Esophagus muscularis mucosa (tissue), 4 donors: ENCODE data around the gene MYO16. TPM values are rescaled to one million over a fixed set of nuclear protein-coding genes. Genes with fewer than 3 reads are reported as not detected.

Experiments used
- DNase-seq: peaks from one replicate; pipeline ENCODE4 v3.0.0-alpha.2; 2017; ENCODE audit errors: extremely low spot score
- H3K27ac ChIP-seq, 4 donors: fragments of 200-600 bp; sonication (generic); replicated peaks in 1 of 4; 1 replicate in 3 of 4; 2 replicates in 1 of 4; pipeline ENCODE4 v1.5.1; 2016 to 2019; ENCODE audit warnings: mild to moderate bottlenecking in 1 of 4
- H3K27me3 ChIP-seq, 4 donors: fragments of 200-600 bp; sonication (generic); one replicate each; pipeline versions ENCODE4 v1.5.1 to v1.6.0; 2016 to 2019
- H3K36me3 ChIP-seq, 4 donors: fragments of 200-600 bp; sonication (generic); one replicate each; pipeline ENCODE4 v1.5.1; 2016 to 2019
- H3K4me1 ChIP-seq, 4 donors: fragments of 200-600 bp; sonication (generic); one replicate each; pipeline ENCODE4 v1.5.1; 2016 to 2019
- H3K4me3 ChIP-seq, 4 donors: fragments of 200-600 bp; sonication (generic); 1 replicate in 2 of 4; 2 replicates in 2 of 4; pipeline ENCODE4 v1.5.1; 2016 to 2019; ENCODE audit warnings: mild to moderate bottlenecking in 4 of 4, moderate library complexity in 1 of 4
- H3K9me3 ChIP-seq, 4 donors: fragments of 200-600 bp; sonication (generic); 1 replicate in 3 of 4; 2 replicates in 1 of 4; pipeline ENCODE4 v1.5.1; 2016 to 2019
- CTCF ChIP-seq, 3 experiments: fragments of 200-600 bp in 2 of 3; fragments of 450-650 bp in 1 of 3; sonication (generic) in 2 of 3; IDR thresholded peaks; one replicate each; pipeline ENCODE4 v1.5.1; 2017 to 2019; ENCODE audit warnings: antibody characterized with exemption in 3 of 3, mild to moderate bottlenecking in 2 of 3, moderate library complexity in 1 of 3
- EP300 ChIP-seq: sonication (generic); formaldehyde crosslinking; IDR thresholded peaks from one replicate; pipeline ENCODE4 v1.6.1; 2017; ENCODE audit warnings: antibody characterized with exemption
- POLR2A ChIP-seq: fragments of 450-650 bp; IDR thresholded peaks from one replicate; pipeline ENCODE4 v1.6.1; 2017; ENCODE audit warnings: antibody characterized with exemption, moderate library complexity, mild to moderate bottlenecking, low read depth
- POLR2AphosphoS5 ChIP-seq, 2 donors: sonication (generic); formaldehyde crosslinking; IDR thresholded peaks; one replicate each; pipeline ENCODE4 v1.6.1; 2017; ENCODE audit warnings: antibody characterized with exemption in 2 of 2
- WGBS: methylation state at CpG from one replicate; pipeline ENCODE4 v1.1.5; 2018; 5-methylcytosine and 5-hydroxymethylcytosine counted together
- intact Hi-C: fragments of 100-400 bp; cut with DNase I; formaldehyde crosslinking; loops from one replicate; pipeline ENCODE4 v1.15.1; 2023
- total RNA-seq, 4 donors: library from RNA; depleted of rRNA; stranded (reverse); fragments of >200 nt; gene quantifications; one replicate each; pipeline versions ENCODE4 v1.1.0 to v1.2.1, GENCODE V29; 2016

The MYO16 gene
- total RNA-seq, 4 donors from 2014 or later = 1.2 to 3.7 (median 1.8) TPM

DNA sequence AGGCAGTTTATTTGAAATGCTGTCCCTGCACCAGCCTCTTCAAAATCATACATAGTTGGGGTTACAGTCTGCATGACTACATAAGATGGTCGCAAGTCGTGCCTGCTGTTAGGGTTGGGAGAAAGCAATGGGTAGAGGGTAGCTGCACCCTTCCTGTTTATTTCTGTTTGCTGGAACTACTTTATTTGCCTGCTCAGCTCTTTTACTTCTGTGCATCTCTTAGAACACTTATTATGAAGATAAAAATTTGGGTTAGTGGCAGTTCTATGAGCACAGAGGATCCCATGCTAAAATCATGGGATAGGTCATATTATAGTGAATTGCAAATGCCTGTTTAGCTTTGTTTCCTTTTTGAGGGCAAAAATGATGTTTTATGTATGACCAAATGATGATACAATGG is 160.1 kb downstream of the MYO16 start:
- no peak overlapping the region for H3K27ac ChIP-seq
- H3K4me1 ChIP-seq = no peaks in the 10 kb centered on the region
- no peak for TF ChIP-seq EP300
- no peak for TF ChIP-seq POLR2A
- TF ChIP-seq CTCF (IDR thresholded peaks at IDR 0.05) = no peak
- no peak for TF ChIP-seq POLR2AphosphoS5 (IDR thresholded peaks at IDR 0.05)
- no peak overlapping the region for H3K4me3 ChIP-seq
- intact Hi-C loops = no loop called here
- no peaks in the 10 kb centered on the region for H3K9me3 ChIP-seq
- H3K36me3 ChIP-seq = no peaks in the 10 kb centered on the region
- whole genome bisulfite sequencing = 89% methylated on average over 2 of the region's 2 CpGs
- DNase-seq = no peak
- no peaks in the 10 kb centered on the region for H3K27me3 ChIP-seq

GRCh38 chr13:108795841-108796240 is 166.4 kb downstream of the MYO16 start:
- WGBS = 49% methylated on average over 4 of the region's 4 CpGs
- no peaks in the 10 kb centered on the region for H3K9me3 ChIP-seq
- H3K4me1 ChIP-seq = no peaks in the 10 kb centered on the region
- no peak overlapping the region for H3K4me3 ChIP-seq
- no peaks in the 10 kb centered on the region for H3K36me3 ChIP-seq
- DNase-seq = no peak
- H3K27me3 ChIP-seq = no peaks in the 10 kb centered on the region
- TF ChIP-seq POLR2A (no peak), POLR2AphosphoS5 (IDR thresholded peaks at IDR 0.05) (no peak), EP300 (no peak), CTCF (IDR thresholded peaks at IDR 0.05) (no peak)
- no peak overlapping the region for H3K27ac ChIP-seq
- intact Hi-C loops = no loop called here

GRCh38 chr13:108797354-108797753 is 167.9 kb downstream of the MYO16 start:
- Histone ChIP-seq H3K36me3 (no peaks in the 10 kb centered on the region), H3K27ac (no peak overlapping the region), H3K9me3 (no peaks in the 10 kb centered on the region), H3K4me3 (no peak overlapping the region), H3K27me3 (no peaks in the 10 kb centered on the region), H3K4me1 (no peaks in the 10 kb centered on the region)
- no peak for DNase-seq
- no peak for TF ChIP-seq CTCF (IDR thresholded peaks at IDR 0.05)
- intact Hi-C loops = no loop called here
- WGBS = 89% methylated on average over 3 of the region's 3 CpGs

GRCh38 chr13:108807841-108808240 is 178.4 kb downstream of the MYO16 start:
- TF ChIP-seq POLR2A = no peak
- no peak for TF ChIP-seq EP300
- TF ChIP-seq POLR2AphosphoS5 (IDR thresholded peaks at IDR 0.05) = no peak
- no peak for TF ChIP-seq CTCF (IDR thresholded peaks at IDR 0.05)
- H3K36me3 ChIP-seq = no peaks in the 10 kb centered on the region
- H3K9me3 ChIP-seq = no peaks in the 10 kb centered on the region
- no peak overlapping the region for H3K4me3 ChIP-seq
- H3K27me3 ChIP-seq = no peaks in the 10 kb centered on the region
- no peak overlapping the region for H3K27ac ChIP-seq
- DNase-seq = no peak
- no peaks in the 10 kb centered on the region for H3K4me1 ChIP-seq
- intact Hi-C loops = no loop called here

DNA sequence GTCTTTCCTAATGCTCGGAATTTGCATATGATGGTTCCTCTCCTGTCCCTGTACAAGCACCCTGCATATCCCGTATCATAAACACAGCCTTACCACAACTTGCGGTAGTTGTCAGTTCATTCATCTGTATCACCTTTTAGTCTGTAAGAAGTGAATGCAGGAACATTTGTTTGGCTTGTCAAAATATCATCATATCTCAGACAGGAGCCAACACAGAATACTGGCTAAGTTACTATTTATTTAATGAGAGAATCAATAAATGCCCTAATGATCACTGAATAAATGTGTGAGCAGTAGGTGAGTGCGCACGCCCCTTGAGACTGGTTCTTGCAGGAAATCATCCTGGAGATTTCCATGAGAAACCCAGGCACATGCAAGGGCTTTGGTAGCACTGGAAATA is 182.8 kb downstream of the MYO16 start:
- Histone ChIP-seq H3K4me1 (no peaks in the 10 kb centered on the region), H3K36me3 (no peaks in the 10 kb centered on the region), H3K4me3 (no peak overlapping the region), H3K27ac (no peak overlapping the region), H3K9me3 (no peaks in the 10 kb centered on the region), H3K27me3 (no peaks in the 10 kb centered on the region)
- WGBS = 96% methylated on average over 5 of the region's 5 CpGs
- TF ChIP-seq POLR2AphosphoS5 (IDR thresholded peaks at IDR 0.05) (no peak), CTCF (IDR thresholded peaks at IDR 0.05) (no peak), POLR2A (no peak), EP300 (no peak)
- no peak for DNase-seq
- intact Hi-C loops = no loop called here
